Kidney epithelial cell (primary cell): ENCODE data around the gene UCK2. TPM values are rescaled to one million over a fixed set of nuclear protein-coding genes. Genes with fewer than 3 reads are reported as not detected.

Source experiments
- DNase-seq: peaks from one replicate; pipeline ENCODE4 v3.0.0-alpha.2; 2010; ENCODE audit warnings: low read depth
- H3K27me3 ChIP-seq: 2 replicates; pipeline ENCODE4 v1.6.0; 2011; ENCODE audit warnings: low read length; ENCODE audit not compliant: control insufficient read depth, insufficient read depth
- H3K36me3 ChIP-seq: 2 replicates; pipeline ENCODE4 v1.5.1; 2011; ENCODE audit warnings: low read length; ENCODE audit not compliant: control insufficient read depth, insufficient read depth
- H3K4me3 ChIP-seq: 2 replicates; pipeline ENCODE4 v1.5.1; 2011; ENCODE audit warnings: low read depth, mild to moderate bottlenecking, control low read depth, low read length
- CTCF ChIP-seq: IDR thresholded peaks from 2 replicates; pipeline ENCODE4 v1.5.1; 2011; ENCODE audit warnings: mild to moderate bottlenecking, moderate library complexity, low read length, control low read depth, inconsistent platforms; ENCODE audit not compliant: insufficient read depth, poor library complexity, severe bottlenecking
- total RNA-seq: library from RNA; depleted of rRNA; stranded (reverse); fragments of >200 nt; gene quantifications from 2 replicates; pipeline ENCODE4 v1.2.3, GENCODE V29; 2015

The UCK2 gene
- total RNA-seq, 1 donor from 2014 or later: 81.9 TPM

GRCh38 chr1:165928075-165928731, 100.8 kb downstream of the UCK2 start:
- no peak overlapping the region for H3K4me3 ChIP-seq
- no peak for DNase-seq
- H3K27me3 ChIP-seq: no peaks in the 10 kb centered on the region
- H3K36me3 ChIP-seq: no peaks in the 10 kb centered on the region
- TF ChIP-seq CTCF: peak; percentile 68

- Histone ChIP-seq H3K4me3 (no peak overlapping the region), H3K27me3 (no peaks in the 10 kb centered on the region), H3K36me3 (no peaks in the 10 kb centered on the region)
- TF ChIP-seq CTCF: no peak
- DNase-seq: no peak
Measured at GRCh38 chr1:165930961-165931360, 103.5 kb downstream of the UCK2 start.

GRCh38 chr1:165933446-165934170, 106.2 kb downstream of the UCK2 start:
- no peak for TF ChIP-seq CTCF
- H3K4me3 ChIP-seq: no peak overlapping the region
- no peak for DNase-seq

GRCh38 chr1:165936542-165936941, 109.1 kb downstream of the UCK2 start:
- TF ChIP-seq CTCF: no peak
- Histone ChIP-seq H3K27me3 (no peaks in the 10 kb centered on the region), H3K36me3 (no peaks in the 10 kb centered on the region), H3K4me3 (no peak overlapping the region)
- no peak for DNase-seq

More at GRCh38 chr1:165933446-165934170, 106.2 kb downstream of the UCK2 start:
- Histone ChIP-seq H3K36me3 (no peaks in the 10 kb centered on the region), H3K27me3 (no peaks in the 10 kb centered on the region)

GRCh38 chr1:165937829-165938228, 110.4 kb downstream of the UCK2 start:
- TF ChIP-seq CTCF: no peak
- H3K27me3 ChIP-seq: no peaks in the 10 kb centered on the region
- H3K4me3 ChIP-seq: no peak overlapping the region
- no peak for DNase-seq
- no peaks in the 10 kb centered on the region for H3K36me3 ChIP-seq
